ENCODE data around the gene YPEL2. TPM values are rescaled to one million over a fixed set of nuclear protein-coding genes. Genes with fewer than 3 reads are reported as not detected.

Gene YPEL2
- polyA plus RNA-seq, 1 experiment: 9.2 TPM

GRCh38 chr17:59292174-59292523 lies 39.3 kb upstream of the YPEL2 start:
- H3K36me3 ChIP-seq (ENCODE audit: control insufficient read depth, insufficient read depth, low read length): no peaks in the 10 kb centered on the region
- ChIA-PET CTCF (interaction anchor here (1.3 kb wide), 1 partner anchor 9 kb away, joined by 3 read pairs; no protein-coding TSS in a partner anchor), POLR2A (no interaction called here)
- no peak overlapping the region for H3K4me3 ChIP-seq (ENCODE audit: low read depth, low read length)
- TF ChIP-seq CTCF (IDR thresholded peaks at IDR 0.05; ENCODE audit: insufficient read depth, low read depth, low read length): no peak
- DNase-seq (ENCODE audit: low read depth): no peak
- peaks cover 1% of the 10 kb centered on the region for H3K27me3 ChIP-seq (ENCODE audit: control insufficient read depth, insufficient read depth, low read length)

GRCh38 chr17:59296190-59296589 lies 35.3 kb upstream of the YPEL2 start:
- DNase-seq (ENCODE audit: low read depth): no peak
- Histone ChIP-seq H3K36me3 (ENCODE audit: control insufficient read depth, insufficient read depth, low read length) (no peaks in the 10 kb centered on the region), H3K4me3 (ENCODE audit: low read depth, low read length) (no peak overlapping the region), H3K27me3 (ENCODE audit: control insufficient read depth, insufficient read depth, low read length) (peaks cover 1% of the 10 kb centered on the region)
- ChIA-PET POLR2A (no interaction called here), CTCF (no interaction called here)
- TF ChIP-seq CTCF (IDR thresholded peaks at IDR 0.05; ENCODE audit: insufficient read depth, low read depth, low read length): no peak

- no peak for DNase-seq (ENCODE audit: low read depth)
- Histone ChIP-seq H3K4me3 (ENCODE audit: low read depth, low read length) (no peak overlapping the region), H3K36me3 (ENCODE audit: control insufficient read depth, insufficient read depth, low read length) (no peaks in the 10 kb centered on the region), H3K27me3 (ENCODE audit: control insufficient read depth, insufficient read depth, low read length) (peaks cover 1% of the 10 kb centered on the region)
- CTCF ChIA-PET: interaction anchor here (2.4 kb wide), 1 partner anchor 13 kb away, joined by 9 read pairs; no protein-coding TSS in a partner anchor
- TF ChIP-seq CTCF (IDR thresholded peaks at IDR 0.05; ENCODE audit: insufficient read depth, low read depth, low read length): no peak
- POLR2A ChIA-PET: no interaction called here
These were observed 32.9 kb upstream of the YPEL2 start for GRCh38 chr17:59298521-59298920.

GRCh38 chr17:59299400-59300092 lies 31.9 kb upstream of the YPEL2 start:
- CTCF ChIA-PET: interaction anchor here (2.4 kb wide), 1 partner anchor 12 kb away, joined by 9 read pairs; no protein-coding TSS in a partner anchor
- H3K36me3 ChIP-seq (ENCODE audit: control insufficient read depth, insufficient read depth, low read length): no peaks in the 10 kb centered on the region
- POLR2A ChIA-PET: no interaction called here
- no peak overlapping the region for H3K4me3 ChIP-seq (ENCODE audit: low read depth, low read length)
- no peak for DNase-seq (ENCODE audit: low read depth)
- TF ChIP-seq CTCF (IDR thresholded peaks at IDR 0.05; ENCODE audit: insufficient read depth, low read depth, low read length): no peak
- H3K27me3 ChIP-seq (ENCODE audit: control insufficient read depth, insufficient read depth, low read length): peaks cover 1% of the 10 kb centered on the region

GRCh38 chr17:59300941-59301340 lies 30.5 kb upstream of the YPEL2 start:
- no peak for DNase-seq (ENCODE audit: low read depth)
- Histone ChIP-seq H3K36me3 (ENCODE audit: control insufficient read depth, insufficient read depth, low read length) (no peaks in the 10 kb centered on the region), H3K4me3 (ENCODE audit: low read depth, low read length) (no peak overlapping the region), H3K27me3 (ENCODE audit: control insufficient read depth, insufficient read depth, low read length) (no peaks in the 10 kb centered on the region)
- CTCF ChIA-PET: interaction anchor here (2.2 kb wide), 1 partner anchor 10 kb away, joined by 6 read pairs; no protein-coding TSS in a partner anchor
- no peak for TF ChIP-seq CTCF (IDR thresholded peaks at IDR 0.05; ENCODE audit: insufficient read depth, low read depth, low read length)
- POLR2A ChIA-PET: no interaction called here

Data from BJ (cell line).